HepG2 (cell line): Measurements from ENCODE around the gene TMEM221. TPM values are rescaled to one million over a fixed set of nuclear protein-coding genes. Genes with fewer than 3 reads are reported as not detected.

ENCODE experiments used
- ATM ChIP-seq: fragments of 450-650 bp; IDR thresholded peaks from 2 replicates; pipeline ENCODE4 v1.7.1; 2017; ENCODE audit warnings: mild to moderate bottlenecking, borderline replicate concordance
- CEBPG ChIP-seq: IDR thresholded peaks from 2 replicates; pipeline ENCODE4 v1.6.1; 2016
- GFI1 ChIP-seq: sonication (generic); formaldehyde crosslinking; IDR thresholded peaks from 2 replicates; pipeline ENCODE4 v1.5.0; 2020; ENCODE audit warnings: missing genetic modification reagents, mild to moderate bottlenecking, borderline replicate concordance
- IKZF5 ChIP-seq: IDR thresholded peaks from 2 replicates; pipeline ENCODE4 v1.6.1; 2018; ENCODE audit warnings: missing genetic modification reagents, mild to moderate bottlenecking, missing compliant biosample characterization
- KDM5B ChIP-seq: sonication (generic); formaldehyde crosslinking; IDR thresholded peaks from 2 replicates; pipeline ENCODE4 v1.4.0; 2020; ENCODE audit warnings: missing genetic modification reagents, mild to moderate bottlenecking, borderline replicate concordance
- NFAT5 ChIP-seq: sonication (generic); formaldehyde crosslinking; IDR thresholded peaks from 2 replicates; pipeline ENCODE4 v1.4.0; 2020; ENCODE audit warnings: missing genetic modification reagents
- PATZ1 ChIP-seq: sonication (generic); formaldehyde crosslinking; IDR thresholded peaks from 2 replicates; pipeline ENCODE4 v1.4.0; 2020; ENCODE audit warnings: missing genetic modification reagents
- ZBED4 ChIP-seq: sonication (generic); formaldehyde crosslinking; IDR thresholded peaks from 2 replicates; pipeline ENCODE4 v1.4.0; 2020; ENCODE audit warnings: missing genetic modification reagents, borderline replicate concordance
- ZC3H13 ChIP-seq: sonication (generic); formaldehyde crosslinking; IDR thresholded peaks from 2 replicates; pipeline ENCODE4 v1.8.1; 2023; ENCODE audit warnings: mild to moderate bottlenecking, missing genetic modification reagents, moderate library complexity
- ZNF280D ChIP-seq: sonication (generic); formaldehyde crosslinking; IDR thresholded peaks from 2 replicates; pipeline ENCODE4 v1.5.1; 2020; ENCODE audit warnings: mild to moderate bottlenecking, missing genetic modification reagents
- ZNF446 ChIP-seq: sonication (generic); formaldehyde crosslinking; IDR thresholded peaks from 2 replicates; pipeline ENCODE4 v1.5.0; 2020; ENCODE audit warnings: mild to moderate bottlenecking, missing genetic modification reagents
- ZNF549 ChIP-seq: sonication (generic); formaldehyde crosslinking; IDR thresholded peaks from 2 replicates; pipeline ENCODE4 v1.5.0; 2020; ENCODE audit warnings: missing genetic modification reagents
- ZNF589 ChIP-seq: sonication (generic); formaldehyde crosslinking; conservative IDR thresholded peaks from 2 replicates; pipeline ENCODE4 v1.8.0; 2022; ENCODE audit warnings: mild to moderate bottlenecking, moderate library complexity, missing genetic modification reagents
- polyA plus RNA-seq, 8 experiments: library from polyadenylated mRNA; depleted of rRNA in 3 of 8; stranded (reverse) in 7 of 8; unstranded in 1 of 8; fragments of >200 nt; fragmentation: Illumina TruSeq in 4 of 8; extraction: Trizol in 4 of 8; gene quantifications; 2 replicates each; pipeline versions ENCODE4 v1.2.1 to v1.2.3, GENCODE V29; 2011 to 2016; ENCODE audit warnings: low read depth in 4 of 8, missing spikeins in 1 of 8, mixed read lengths in 1 of 8; ENCODE audit not compliant: insufficient read depth in 1 of 8
- total RNA-seq, 5 experiments: library from RNA; depleted of rRNA; stranded (reverse); fragments of >200 nt; fragmentation: Illumina TruSeq; extraction: Trizol; gene quantifications; 2 replicates each; pipeline ENCODE4 v1.2.3, GENCODE V29; 2016; ENCODE audit warnings: low read depth in 1 of 5

The TMEM221 gene
- total and polyA plus RNA-seq, 2 of the 13 experiments (the other 11 are each of a cell fraction or from before 2014, with no cell fraction given) = 0.33 to 0.77 TPM

- no peak for TF ChIP-seq ZBED4 (CRISPR knock-in tag)
- no peak for TF ChIP-seq ZNF589
- TF ChIP-seq ZNF280D (CRISPR knock-in tag) = no peak
- TF ChIP-seq ZNF549 (CRISPR knock-in tag) = no peak
- no peak for TF ChIP-seq ZNF446 (CRISPR knock-in tag)
- peak; percentile 74 for TF ChIP-seq PATZ1 (CRISPR knock-in tag)
- TF ChIP-seq ZC3H13 (CRISPR knock-in tag) = no peak
- no peak for TF ChIP-seq CEBPG (CRISPR knock-in tag)
- no peak; the same call in 1 of the 2 replicates for TF ChIP-seq GFI1 (CRISPR knock-in tag)
- TF ChIP-seq KDM5B = peak; percentile 30; the same call in 1 of the 2 replicates
- TF ChIP-seq NFAT5 (CRISPR knock-in tag) = no peak
- TF ChIP-seq ATM = no peak
- TF ChIP-seq IKZF5 (CRISPR knock-in tag) = no peak
Observed at GRCh38 chr19:17390665-17391370, 57.6 kb downstream of the TMEM221 start (continued).
